GM12878 (cell line): ENCODE results near the gene PABPN1. TPM values are rescaled to one million over a fixed set of nuclear protein-coding genes. Genes with fewer than 3 reads are reported as not detected.

ENCODE experiments used
- ATAC-seq: fragments of 200-7000 bp; cut with Tn5 transposase; 3 replicates; pipeline ENCODE4 v1.9.1; 2020; ENCODE audit warnings: mild to moderate bottlenecking, moderate library complexity
- BruUV-seq: library from RNA; stranded (reverse); fragments of 400-500 nt; replicated peaks from 2 replicates; lab custom pipeline; 2021; lab: Mats Ljungman, UMichigan
- CTCF ChIA-PET: fragments of 300-600 bp; sonication (Branson Sonifier 250); formaldehyde crosslinking; extraction: SDS; loops from one replicate; lab custom pipeline; 2021; ENCODE audit warnings: inconsistent platforms; lab: Yijun Ruan, JAX
- POLR2A ChIA-PET: fragments of 350-600 bp; formaldehyde crosslinking; extraction: SDS; loops from one replicate; lab custom pipeline; 2021; ENCODE audit warnings: inconsistent platforms; lab: Charles Lee
- RAD21 ChIA-PET: fragments of 300-600 bp; sonication (Branson Sonifier 250); formaldehyde crosslinking; loops from one replicate; lab custom pipeline; 2023; ENCODE audit warnings: antibody characterized with exemption; ENCODE audit not compliant: unreplicated experiment; lab: Charles Lee
- SMC1A ChIA-PET: fragments of 300-600 bp; sonication (Branson Sonifier 250); formaldehyde crosslinking; loops from one replicate; lab custom pipeline; 2023; ENCODE audit not compliant: unreplicated experiment, uncharacterized antibody; lab: Charles Lee
- DNase-seq: peaks from one replicate; pipeline ENCODE4 v3.0.0-alpha.2; 2011; ENCODE audit warnings: low read depth, low spot score
- FAIRE-seq: peaks from 3 replicates; lab custom pipeline; 2011; peaks lifted over from hg19 to GRCh38; lab: Jason Lieb, UNC
- H2AFZ ChIP-seq: 2 replicates; pipeline ENCODE4 v1.6.0; 2011; ENCODE audit warnings: low read depth, low read length, control low read depth; ENCODE audit not compliant: control insufficient read depth
- H3K27ac ChIP-seq: 2 replicates; pipeline ENCODE4 v1.5.1; 2011; ENCODE audit warnings: control low read depth; ENCODE audit not compliant: control insufficient read depth, insufficient read depth
- H3K27me3 ChIP-seq, 2 experiments: replicated peaks in 1 of 2; 2 replicates each; pipeline versions ENCODE4 v1.6.0 to v1.6.1; 2011; ENCODE audit warnings: low read length in 1 of 2; ENCODE audit not compliant: control insufficient read depth in 2 of 2, insufficient read depth in 2 of 2
- H3K36me3 ChIP-seq, 2 experiments: 2 replicates each; pipeline ENCODE4 v1.5.1; 2011; ENCODE audit warnings: low read length in 1 of 2; ENCODE audit not compliant: control insufficient read depth in 2 of 2, insufficient read depth in 2 of 2
- H3K4me1 ChIP-seq: 2 replicates; pipeline ENCODE4 v1.6.1; 2011; ENCODE audit warnings: mild to moderate bottlenecking, low read length, moderate library complexity, mixed read lengths; ENCODE audit not compliant: control insufficient read depth, insufficient read depth
- H3K4me2 ChIP-seq: 2 replicates; pipeline ENCODE4 v1.6.0; 2011; ENCODE audit warnings: control low read depth; ENCODE audit not compliant: control insufficient read depth, insufficient read depth
- H3K4me3 ChIP-seq: fragments of 200-600 bp; sonication (generic); 2 replicates; pipeline ENCODE4 v1.5.1; 2016
- H3K79me2 ChIP-seq: 2 replicates; pipeline ENCODE4 v1.6.0; 2011; ENCODE audit warnings: low read length; ENCODE audit not compliant: control insufficient read depth, insufficient read depth
- H3K9ac ChIP-seq: 2 replicates; pipeline ENCODE4 v1.8.0; 2011; ENCODE audit warnings: low read length, control low read depth, mixed read lengths; ENCODE audit not compliant: control insufficient read depth, insufficient read depth
- H3K9me3 ChIP-seq: replicated peaks from 3 replicates; pipeline ENCODE4 v1.5.1; 2011; ENCODE audit warnings: mild to moderate bottlenecking, low read length; ENCODE audit not compliant: control insufficient read depth, insufficient read depth
- H4K20me1 ChIP-seq: 2 replicates; pipeline ENCODE4 v1.6.0; 2011; ENCODE audit not compliant: control insufficient read depth, insufficient read depth
- CHD1 ChIP-seq: IDR thresholded peaks from 2 replicates; pipeline ENCODE4 v1.6.1; 2012; ENCODE audit warnings: low read depth, low read length, improper control_type of control experiment
- EP300 ChIP-seq, 2 experiments: fragments of 150-350 bp in 1 of 2; IDR thresholded peaks; 2 replicates each; pipeline ENCODE4 v1.6.1; 2011 to 2012; ENCODE audit warnings: low read depth in 2 of 2, low read length in 2 of 2, borderline replicate concordance in 1 of 2, improper control_type of control experiment in 1 of 2, inconsistent platforms in 1 of 2; ENCODE audit not compliant: control insufficient read depth in 1 of 2
- GABPA ChIP-seq: IDR thresholded peaks from 2 replicates; pipeline ENCODE4 v1.6.1; 2014; ENCODE audit warnings: antibody characterized with exemption, low read depth, mild to moderate bottlenecking, inconsistent platforms
- MXI1 ChIP-seq: fragments of 150-350 bp; IDR thresholded peaks from 2 replicates; pipeline ENCODE4 v1.6.1; 2011; ENCODE audit warnings: low read depth, mild to moderate bottlenecking, inconsistent platforms, low read length, improper control_type of control experiment
- NFXL1 ChIP-seq: fragments of 450-650 bp; IDR thresholded peaks from 2 replicates; pipeline ENCODE4 v1.6.1; 2017; ENCODE audit warnings: antibody characterized with exemption, mild to moderate bottlenecking, borderline replicate concordance
- POLR2AphosphoS5 ChIP-seq: IDR thresholded peaks from 2 replicates; pipeline ENCODE4 v1.6.1; 2011; ENCODE audit warnings: mild to moderate bottlenecking, low read length, inconsistent platforms
- RB1 ChIP-seq: fragments of 450-650 bp; formaldehyde crosslinking; IDR thresholded peaks from 2 replicates; pipeline ENCODE4 v1.6.1; 2017; ENCODE audit warnings: mild to moderate bottlenecking, borderline replicate concordance
- SKIL ChIP-seq: fragments of 450-650 bp; IDR thresholded peaks from 2 replicates; pipeline ENCODE4 v1.6.1; 2017; ENCODE audit warnings: mild to moderate bottlenecking, low read depth, inconsistent platforms; ENCODE audit not compliant: poor library complexity, severe bottlenecking
- SUPT20H ChIP-seq: IDR thresholded peaks from 2 replicates; pipeline ENCODE4 v1.6.1; 2011; ENCODE audit warnings: low read depth, mild to moderate bottlenecking, low read length, moderate library complexity, borderline replicate concordance; ENCODE audit not compliant: control insufficient read depth
- TBL1XR1 ChIP-seq: IDR thresholded peaks from 2 replicates; pipeline ENCODE4 v1.6.1; 2012; ENCODE audit warnings: low read depth, low read length, improper control_type of control experiment
- YY1 ChIP-seq: IDR thresholded peaks from 2 replicates; pipeline ENCODE4 v1.6.1; 2011; ENCODE audit warnings: low read depth, mild to moderate bottlenecking, low read length
- ZBTB33 ChIP-seq: fragments of 450-650 bp; IDR thresholded peaks from 2 replicates; pipeline ENCODE4 v1.6.1; 2017; ENCODE audit warnings: mild to moderate bottlenecking
- WGBS: methylation state at CpG from one replicate; pipeline ENCODE4 v1.1.6; 2016; ENCODE audit warnings: low lambda C conversion rate; ENCODE audit not compliant: insufficient replicate concordance, insufficient coverage; ENCODE audit errors: missing lambda C conversion rate; 5-methylcytosine and 5-hydroxymethylcytosine counted together
- in situ Hi-C: fragments of 300-500 bp; cut with MboI; formaldehyde crosslinking; loops from 9 replicates; pipeline ENCODE4 v1.14.3; 2018; ENCODE audit warnings: mixed read lengths
- intact Hi-C: fragments of 100-400 bp; cut with micrococcal nuclease; formaldehyde crosslinking; loops from one replicate; pipeline ENCODE4 v1.14.2; 2022; ENCODE audit not compliant: unreplicated experiment
- polyA plus RNA-seq, 11 experiments: library from polyadenylated mRNA; depleted of rRNA in 4 of 11; unstranded in 6 of 11; stranded (reverse) in 5 of 11; fragments of >200 nt; fragmentation: Nextera tagmentation in 4 of 11; fragmentation: Illumina TruSeq in 1 of 11; extraction: Ambion mirVana in 4 of 11; extraction: Trizol in 1 of 11; gene quantifications; 1 replicate in 1 of 11; 2 replicates in 10 of 11; pipeline versions ENCODE4 v1.2.1 to v1.2.3, GENCODE V29; 2011 to 2016; ENCODE audit warnings: inconsistent platforms in 2 of 11, missing spikeins in 2 of 11, low read depth in 1 of 11
- total RNA-seq, 4 experiments: library from RNA; depleted of rRNA in 3 of 4; stranded (reverse); fragments of >200 nt in 3 of 4; fragmentation: Illumina TruSeq in 1 of 4; extraction: Trizol in 1 of 4; gene quantifications; 2 replicates each; pipeline versions ENCODE4 v1.2.1 to v1.2.3, GENCODE V29; 2013 to 2021
- TF ChIP-seq, protein P1 (sequence below): IDR thresholded peaks from 2 replicates; pipeline ENCODE4 v1.6.1; 2012; ENCODE audit warnings: low read depth, low read length, improper control_type of control experiment
- TF ChIP-seq, protein P2 (sequence below): fragments of 450-650 bp; IDR thresholded peaks from 2 replicates; pipeline ENCODE4 v1.6.1; 2016; ENCODE audit warnings: mild to moderate bottlenecking
- TF ChIP-seq, protein P3 (sequence below): IDR thresholded peaks from 2 replicates; pipeline ENCODE4 v1.6.1; 2011; ENCODE audit warnings: borderline replicate concordance, low read depth, mild to moderate bottlenecking, moderate library complexity, mixed read lengths, low read length; ENCODE audit not compliant: insufficient read depth; ENCODE audit errors: extremely low read length

PABPN1 gene
- total and polyA plus RNA-seq, 10 of the 15 experiments (the other 5 are each of a cell fraction or from before 2014, with no cell fraction given): 31.3 to 248 (median 103) TPM

- H4K20me1 ChIP-seq: no peaks in the 10 kb centered on the region
- SMC1A ChIA-PET: interaction anchor here (0.7 to 1.2 kb wide), 2 partner anchors 12 to 23 kb away, joined by 3 read pairs; no protein-coding TSS in a partner anchor
- ATAC-seq (no peak), FAIRE-seq (no peak), DNase-seq (no peak)
- CTCF ChIA-PET: interaction anchor here (0.9 kb wide), 1 partner anchor 226 kb away, joined by 3 read pairs; no protein-coding TSS in a partner anchor
- H3K36me3 ChIP-seq: no peaks in the 10 kb centered on the region
- TF ChIP-seq NFXL1 (no peak), EP300 (IDR thresholded peaks at IDR 0.05; ENCODE audit: borderline replicate concordance in 1 of 2, control insufficient read depth in 1 of 2, low read depth in 2 of 2, low read length in 2 of 2) (no peak), GABPA (no peak), RB1 (no peak), MXI1 (no peak), POLR2AphosphoS5 (no peak), TBL1XR1 (no peak), SKIL (no peak), CHD1 (no peak), ZBTB33 (no peak), YY1 (no peak), SUPT20H (no peak)
- TF ChIP-seq, protein P1, sequence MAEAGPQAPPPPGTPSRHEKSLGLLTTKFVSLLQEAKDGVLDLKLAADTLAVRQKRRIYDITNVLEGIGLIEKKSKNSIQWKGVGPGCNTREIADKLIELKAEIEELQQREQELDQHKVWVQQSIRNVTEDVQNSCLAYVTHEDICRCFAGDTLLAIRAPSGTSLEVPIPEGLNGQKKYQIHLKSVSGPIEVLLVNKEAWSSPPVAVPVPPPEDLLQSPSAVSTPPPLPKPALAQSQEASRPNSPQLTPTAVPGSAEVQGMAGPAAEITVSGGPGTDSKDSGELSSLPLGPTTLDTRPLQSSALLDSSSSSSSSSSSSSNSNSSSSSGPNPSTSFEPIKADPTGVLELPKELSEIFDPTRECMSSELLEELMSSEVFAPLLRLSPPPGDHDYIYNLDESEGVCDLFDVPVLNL: no peak
- TF ChIP-seq, protein P2, sequence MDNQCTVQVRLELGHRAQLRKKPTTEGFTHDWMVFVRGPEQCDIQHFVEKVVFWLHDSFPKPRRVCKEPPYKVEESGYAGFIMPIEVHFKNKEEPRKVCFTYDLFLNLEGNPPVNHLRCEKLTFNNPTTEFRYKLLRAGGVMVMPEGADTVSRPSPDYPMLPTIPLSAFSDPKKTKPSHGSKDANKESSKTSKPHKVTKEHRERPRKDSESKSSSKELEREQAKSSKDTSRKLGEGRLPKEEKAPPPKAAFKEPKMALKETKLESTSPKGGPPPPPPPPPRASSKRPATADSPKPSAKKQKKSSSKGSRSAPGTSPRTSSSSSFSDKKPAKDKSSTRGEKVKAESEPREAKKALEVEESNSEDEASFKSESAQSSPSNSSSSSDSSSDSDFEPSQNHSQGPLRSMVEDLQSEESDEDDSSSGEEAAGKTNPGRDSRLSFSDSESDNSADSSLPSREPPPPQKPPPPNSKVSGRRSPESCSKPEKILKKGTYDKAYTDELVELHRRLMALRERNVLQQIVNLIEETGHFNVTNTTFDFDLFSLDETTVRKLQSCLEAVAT: no peak
- TF ChIP-seq, protein P3, sequence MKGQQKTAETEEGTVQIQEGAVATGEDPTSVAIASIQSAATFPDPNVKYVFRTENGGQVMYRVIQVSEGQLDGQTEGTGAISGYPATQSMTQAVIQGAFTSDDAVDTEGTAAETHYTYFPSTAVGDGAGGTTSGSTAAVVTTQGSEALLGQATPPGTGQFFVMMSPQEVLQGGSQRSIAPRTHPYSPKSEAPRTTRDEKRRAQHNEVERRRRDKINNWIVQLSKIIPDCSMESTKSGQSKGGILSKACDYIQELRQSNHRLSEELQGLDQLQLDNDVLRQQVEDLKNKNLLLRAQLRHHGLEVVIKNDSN: no peak
- H3K27ac ChIP-seq: no peak overlapping the region
- no peaks in the 10 kb centered on the region; a peak in 2 of 4 replicates for H3K27me3 ChIP-seq
- H3K9me3 ChIP-seq: no peaks in the 10 kb centered on the region
- no peak overlapping the region for H3K4me2 ChIP-seq
- intact Hi-C loops (no loop called here), in situ Hi-C loops (no loop called here)
- WGBS: 37% methylated on average over 13 of the region's 13 CpGs
- H3K4me1 ChIP-seq: no peaks in the 10 kb centered on the region
- POLR2A ChIA-PET: no interaction called here
- H3K9ac ChIP-seq: no peak overlapping the region
- no TSS peak for BruUV-seq
- RAD21 ChIA-PET: interaction anchor here (1.4 kb wide), 1 partner anchor 19 kb away, joined by 3 read pairs; no protein-coding TSS in a partner anchor
- no peak overlapping the region for H2AFZ ChIP-seq
- H3K4me3 ChIP-seq: no peak overlapping the region
- no peaks in the 10 kb centered on the region for H3K79me2 ChIP-seq
Measured at GRCh38 chr14:23345987-23346692, 24.9 kb downstream of the PABPN1 start.
